HEK293 (cell line): ENCODE data around the gene RBFOX2.

Experiments
- ATF2 ChIP-seq: fragments of 450-650 bp; formaldehyde crosslinking; IDR thresholded peaks from 2 replicates; pipeline ENCODE4 v1.5.1; 2016; ENCODE audit warnings: missing biosample characterization, missing genetic modification characterization, low read depth
- ELK4 ChIP-seq: IDR thresholded peaks from 2 replicates; pipeline ENCODE4 v1.6.1; 2011; ENCODE audit warnings: mild to moderate bottlenecking, low read depth, low read length, borderline replicate concordance
- GLI4 ChIP-seq: fragments of 450-650 bp; formaldehyde crosslinking; IDR thresholded peaks from 2 replicates; pipeline ENCODE4 v1.5.1; 2016; ENCODE audit warnings: missing biosample characterization, missing genetic modification characterization
- PBX3 ChIP-seq: sonication (generic); formaldehyde crosslinking; IDR thresholded peaks from 2 replicates; pipeline ENCODE4 v1.8.1; 2022; ENCODE audit warnings: mild to moderate bottlenecking, moderate library complexity, missing genetic modification reagents
- RBAK ChIP-seq: fragments of 450-650 bp; formaldehyde crosslinking; IDR thresholded peaks from 2 replicates; pipeline ENCODE4 v1.5.1; 2016; ENCODE audit warnings: missing biosample characterization, missing genetic modification characterization
- TSHZ1 ChIP-seq: fragments of 450-650 bp; formaldehyde crosslinking; IDR thresholded peaks from 2 replicates; pipeline ENCODE4 v1.5.1; 2016; ENCODE audit warnings: missing biosample characterization, missing genetic modification characterization, borderline replicate concordance
- ZNF121 ChIP-seq: fragments of 450-650 bp; formaldehyde crosslinking; IDR thresholded peaks from 2 replicates; pipeline ENCODE4 v1.5.1; 2016; ENCODE audit warnings: missing biosample characterization, missing genetic modification characterization
- TF ChIP-seq, protein P1 (sequence below): fragments of 450-650 bp; formaldehyde crosslinking; IDR thresholded peaks from 2 replicates; pipeline ENCODE4 v1.5.1; 2016; ENCODE audit warnings: missing biosample characterization, missing genetic modification characterization

GRCh38 chr22:36014546-36015074, 14.0 kb downstream of the RBFOX2 start:
- TF ChIP-seq ZNF121 (no peak), PBX3 (CRISPR knock-in tag) (no peak), ATF2 (no peak), GLI4 (tag by site-specific recombination) (no peak), RBAK (tag by site-specific recombination) (no peak), ELK4 (no peak), TSHZ1 (tag by site-specific recombination) (no peak)
- TF ChIP-seq, protein P1, sequence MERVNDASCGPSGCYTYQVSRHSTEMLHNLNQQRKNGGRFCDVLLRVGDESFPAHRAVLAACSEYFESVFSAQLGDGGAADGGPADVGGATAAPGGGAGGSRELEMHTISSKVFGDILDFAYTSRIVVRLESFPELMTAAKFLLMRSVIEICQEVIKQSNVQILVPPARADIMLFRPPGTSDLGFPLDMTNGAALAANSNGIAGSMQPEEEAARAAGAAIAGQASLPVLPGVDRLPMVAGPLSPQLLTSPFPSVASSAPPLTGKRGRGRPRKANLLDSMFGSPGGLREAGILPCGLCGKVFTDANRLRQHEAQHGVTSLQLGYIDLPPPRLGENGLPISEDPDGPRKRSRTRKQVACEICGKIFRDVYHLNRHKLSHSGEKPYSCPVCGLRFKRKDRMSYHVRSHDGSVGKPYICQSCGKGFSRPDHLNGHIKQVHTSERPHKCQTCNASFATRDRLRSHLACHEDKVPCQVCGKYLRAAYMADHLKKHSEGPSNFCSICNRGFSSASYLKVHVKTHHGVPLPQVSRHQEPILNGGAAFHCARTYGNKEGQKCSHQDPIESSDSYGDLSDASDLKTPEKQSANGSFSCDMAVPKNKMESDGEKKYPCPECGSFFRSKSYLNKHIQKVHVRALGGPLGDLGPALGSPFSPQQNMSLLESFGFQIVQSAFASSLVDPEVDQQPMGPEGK (tag by site-specific recombination), result no peak
